GM10248 (cell line): ENCODE measurements around the gene ENPP3.

ENCODE experiments used
- CTCF ChIA-PET: fragments of 300-600 bp; sonication (Branson Sonifier 250); formaldehyde crosslinking; extraction: SDS; loops from one replicate; lab custom pipeline; 2021; ENCODE audit warnings: antibody characterized with exemption; lab: Yijun Ruan, JAX
- POLR2A ChIA-PET: fragments of 350-650 bp; sonication (Branson Sonifier 250); formaldehyde crosslinking; extraction: SDS; loops from one replicate; lab custom pipeline; 2020; ENCODE audit warnings: antibody characterized with exemption; lab: Yijun Ruan, JAX
- DNase-seq: peaks from one replicate; pipeline ENCODE4 v3.0.0; 2012; ENCODE audit errors: extremely low spot score
- CTCF ChIP-seq: IDR thresholded peaks from 2 replicates; pipeline ENCODE4 v1.5.1; 2012; ENCODE audit warnings: mild to moderate bottlenecking, low read depth; ENCODE audit errors: extremely low read depth, missing control alignments, control extremely low read depth

ENPP3 gene

GRCh38 chr6:131629651-131630050 lies 7.5 kb upstream of the ENPP3 start:
- no peak for DNase-seq
- ChIA-PET CTCF (interaction anchor here (1.2 to 4.2 kb wide), 11 partner anchors 9 to 757 kb away, joined by 3 to 73 read pairs (median 17); partner anchors contain the start of gene ENPP3), POLR2A (no interaction called here)
- no peak for TF ChIP-seq CTCF

DNA sequence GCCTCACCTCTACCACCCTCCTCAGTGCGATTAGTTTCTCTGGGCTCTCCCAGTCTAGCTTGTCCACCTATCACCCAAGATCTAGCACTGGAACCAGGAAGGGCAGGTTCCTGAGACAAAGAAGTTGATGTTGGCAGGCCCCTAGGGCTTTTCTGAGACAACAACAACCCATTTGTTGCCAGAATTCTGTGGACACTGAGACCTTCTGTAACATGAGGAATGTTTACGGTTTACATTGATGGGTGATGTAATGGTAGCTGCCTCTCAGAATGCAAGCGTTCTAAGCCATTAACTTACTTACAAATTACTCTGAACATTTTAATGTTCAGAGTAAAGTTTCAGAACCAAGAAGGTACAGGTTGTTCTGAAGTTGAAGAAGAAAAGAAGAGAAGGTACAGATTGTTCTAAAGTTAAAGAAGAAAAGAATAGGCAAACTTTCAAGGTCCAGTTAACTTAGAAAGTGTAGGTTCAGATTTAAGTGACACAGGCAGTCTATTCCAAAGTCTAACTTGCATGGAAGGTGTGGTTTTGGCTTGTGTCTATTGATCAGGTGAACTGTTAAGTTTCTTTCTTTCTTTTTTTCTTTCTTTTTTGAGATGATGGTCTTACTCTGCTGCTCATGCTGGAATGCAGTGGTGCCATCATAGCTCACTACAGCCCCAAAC lies 5.3 kb upstream of the ENPP3 start:
- ChIA-PET CTCF (interaction anchor here (1.5 to 1.8 kb wide), 2 partner anchors 8 to 113 kb away, joined by 5 to 7 read pairs; no protein-coding TSS in a partner anchor), POLR2A (no interaction called here)
- TF ChIP-seq CTCF: no peak
- no peak for DNase-seq

DNA sequence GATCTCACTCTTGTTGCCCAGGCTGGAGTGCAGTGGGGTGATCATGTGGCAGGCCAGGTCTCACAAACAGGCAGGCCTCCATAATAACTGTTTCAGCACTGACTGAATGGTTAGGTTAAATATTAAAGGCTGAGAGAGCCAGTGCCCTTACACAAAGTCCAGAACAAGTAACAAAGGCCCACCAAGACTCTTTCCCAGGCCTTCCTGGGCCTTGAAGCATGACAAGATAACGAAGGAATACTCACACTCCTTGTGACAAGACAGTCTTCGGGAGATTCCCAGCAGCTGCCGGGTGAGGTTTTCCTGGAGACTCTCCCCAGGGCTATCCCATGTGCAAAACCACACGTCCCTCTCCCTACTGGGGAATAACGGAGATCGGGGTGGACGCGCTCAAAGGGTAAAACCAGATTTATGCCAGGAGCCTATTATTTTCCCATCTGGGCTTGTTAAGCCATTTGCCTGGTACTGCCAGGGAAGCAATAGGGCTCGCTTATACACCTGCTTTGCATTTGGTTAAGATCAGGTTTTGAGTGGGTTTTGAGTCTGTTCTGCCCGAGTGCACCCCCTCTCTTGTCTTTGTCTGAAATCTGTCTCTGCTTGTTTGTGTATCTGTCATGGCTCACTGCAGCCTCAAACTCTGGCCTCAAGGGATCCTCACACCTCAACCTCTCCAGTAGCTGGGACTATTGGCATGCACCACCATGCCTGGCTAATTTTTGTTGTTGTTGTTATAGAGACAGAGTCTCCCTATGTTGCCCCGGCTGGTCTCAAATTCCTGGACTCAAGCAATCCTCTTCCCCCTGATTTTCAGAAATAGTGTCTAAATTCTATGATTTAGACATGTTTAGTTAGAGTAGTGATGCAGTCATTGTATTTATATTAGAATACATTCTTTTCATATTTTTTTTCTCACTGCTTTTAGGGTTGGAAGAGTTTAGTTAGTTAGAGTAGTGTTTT lies 1.4 kb upstream of the ENPP3 start:
- peak; percentile 10 for DNase-seq
- no peak for TF ChIP-seq CTCF
- ChIA-PET CTCF (interaction anchor here (2.3 to 5.4 kb wide), 2 partner anchors 8 to 14 kb away, joined by 5 to 73 read pairs; partner anchors contain the start of gene MED23), POLR2A (no interaction called here)

- CTCF ChIA-PET: interaction anchor here (1.3 to 5.4 kb wide), 3 partner anchors 7 to 19 kb away, joined by 3 to 73 read pairs (median 7); partner anchors contain the start of gene MED23
- POLR2A ChIA-PET: no interaction called here
- DNase-seq: no peak
- no peak for TF ChIP-seq CTCF
These were observed 911 bp downstream of the ENPP3 start for GRCh38 chr6:131638013-131638412.

- POLR2A ChIA-PET: interaction anchor here (0.6 kb wide), 1 partner anchor 71 kb away, joined by 6 read pairs; no protein-coding TSS in a partner anchor
- no peak for TF ChIP-seq CTCF
- DNase-seq: peak; percentile 15
- CTCF ChIA-PET: interaction anchor here (0.7 to 5.4 kb wide), 4 partner anchors 8 to 17 kb away, joined by 3 to 73 read pairs (median 5); partner anchors contain the start of gene MED23
These were observed 3.0 kb downstream of the ENPP3 start for GRCh38 chr6:131640100-131640499.

DNA sequence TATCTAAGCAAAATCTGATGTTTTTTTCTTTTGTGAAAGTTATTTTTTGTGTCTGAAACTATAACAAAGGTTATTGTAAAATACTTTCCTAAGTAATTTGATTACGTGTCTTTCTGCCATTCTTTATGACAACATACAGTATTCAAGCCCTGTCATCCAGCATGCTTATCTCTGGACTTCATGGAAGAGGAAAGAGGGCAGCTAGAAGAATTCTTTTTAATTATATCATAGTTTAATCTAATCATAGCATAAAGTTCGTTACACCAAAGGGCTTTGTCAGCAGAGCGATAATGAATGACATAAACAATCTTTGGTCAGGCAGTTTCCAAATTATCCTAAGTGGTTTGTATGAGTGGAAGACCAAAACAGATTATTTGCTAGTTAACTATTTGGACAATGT lies 3.5 kb downstream of the ENPP3 start:
- ChIA-PET CTCF (interaction anchor here (2.2 to 5.4 kb wide), 2 partner anchors 10 to 13 kb away, joined by 7 to 73 read pairs; partner anchors contain the start of gene MED23), POLR2A (interaction anchor here (0.6 kb wide), 1 partner anchor 72 kb away, joined by 6 read pairs; no protein-coding TSS in a partner anchor)
- TF ChIP-seq CTCF: no peak
- DNase-seq: no peak
